ENCODE measurements around the gene NOVA2. TPM values are rescaled to one million over a fixed set of nuclear protein-coding genes. Genes with fewer than 3 reads are reported as not detected.
A peak's percentile ranks its signal among the peaks of the same experiment; 100 is the strongest.

NOVA2 gene
- polyA plus RNA-seq, 3 donors, result not detected

- Histone ChIP-seq H3K4me1 (ENCODE audit: control insufficient read depth in 1 of 2, insufficient read depth in 2 of 2, low read length in 2 of 2) (peaks cover 18 to 20% of the 10 kb centered on the region in 2 donors), H3K36me3 (replicated peaks in 1 of 2; ENCODE audit: control insufficient read depth in 1 of 2, insufficient read depth in 2 of 2, low read length in 2 of 2) (peaks cover 29 to 54% of the 10 kb centered on the region in 2 donors), H3K9me3 (replicated peaks in 1 of 2; ENCODE audit: control insufficient read depth in 1 of 2, insufficient read depth in 1 of 2, low read length in 2 of 2) (no peaks in the 10 kb centered on the region), H3K4me3 (replicated peaks in 1 of 3; ENCODE audit: low read depth in 2 of 3, low read length in 3 of 3) (no peak overlapping the region), H2AFZ (ENCODE audit: insufficient read depth, low read depth, low read length, poor library complexity, severe bottlenecking) (no peak overlapping the region), H3K9ac (ENCODE audit: insufficient read depth, low read length, poor library complexity, severe bottlenecking) (no peak overlapping the region), H4K20me1 (ENCODE audit: insufficient read depth, low read length) (peaks cover 14% of the 10 kb centered on the region), H3K79me2 (ENCODE audit: insufficient read depth, low read length) (no peaks in the 10 kb centered on the region), H3K27me3 (ENCODE audit: control insufficient read depth in 2 of 2, insufficient read depth in 2 of 2, low read length in 2 of 2) (no peaks in the 10 kb centered on the region), H3K4me2 (replicated peaks; ENCODE audit: extremely low read depth, low read length, poor library complexity, severe bottlenecking) (no peak overlapping the region), H3K27ac (ENCODE audit: low read depth in 1 of 2, low read length in 2 of 2) (no peak overlapping the region)
- no peak for DNase-seq
- WGBS (ENCODE audit: insufficient coverage), result 98% methylated on average over 8 of the region's 9 CpGs
- H3K4me1 Mint-ChIP-seq, result peaks cover 23% of the 10 kb centered on the region
- intact Hi-C loops (cut with micrococcal nuclease), result no loop called here
- TF ChIP-seq CTCF (IDR thresholded peaks at IDR 0.05), result no peak
- no peaks in the 10 kb centered on the region for H3K9me3 Mint-ChIP-seq
- H3K36me3 Mint-ChIP-seq, result peaks cover 34 to 67% of the 10 kb centered on the region in 2 donors
- H3K27ac Mint-ChIP-seq, result peak overlapping the region in 1 of 7 donors; percentile 44
- peaks cover 0 to 2% (median 0%) of the 10 kb centered on the region in 3 donors for H3K27me3 Mint-ChIP-seq (ENCODE audit: low read depth in 3 of 3)
- H3K4me3 Mint-ChIP-seq, result no peak overlapping the region
Observed at GRCh38 chr19:45895519-45895972, 78.1 kb downstream of the NOVA2 start.

- Histone ChIP-seq H2AFZ (ENCODE audit: insufficient read depth, low read depth, low read length, poor library complexity, severe bottlenecking) (no peak overlapping the region), H3K4me1 (ENCODE audit: control insufficient read depth in 1 of 2, insufficient read depth in 2 of 2, low read length in 2 of 2) (peaks cover 19% of the 10 kb centered on the region in 2 donors), H3K36me3 (replicated peaks in 1 of 2; ENCODE audit: control insufficient read depth in 1 of 2, insufficient read depth in 2 of 2, low read length in 2 of 2) (peaks cover 15 to 17% of the 10 kb centered on the region in 2 donors), H3K9me3 (replicated peaks in 1 of 2; ENCODE audit: control insufficient read depth in 1 of 2, insufficient read depth in 1 of 2, low read length in 2 of 2) (no peaks in the 10 kb centered on the region), H4K20me1 (ENCODE audit: insufficient read depth, low read length) (peaks cover 4% of the 10 kb centered on the region), H3K27me3 (ENCODE audit: control insufficient read depth in 2 of 2, insufficient read depth in 2 of 2, low read length in 2 of 2) (no peaks in the 10 kb centered on the region), H3K4me3 (replicated peaks in 1 of 3; ENCODE audit: low read depth in 2 of 3, low read length in 3 of 3) (no peak overlapping the region), H3K9ac (ENCODE audit: insufficient read depth, low read length, poor library complexity, severe bottlenecking) (no peak overlapping the region), H3K79me2 (ENCODE audit: insufficient read depth, low read length) (no peaks in the 10 kb centered on the region), H3K27ac (ENCODE audit: low read depth in 1 of 2, low read length in 2 of 2) (no peak overlapping the region), H3K4me2 (replicated peaks; ENCODE audit: extremely low read depth, low read length, poor library complexity, severe bottlenecking) (no peak overlapping the region)
- no peak for DNase-seq
- intact Hi-C loops (cut with micrococcal nuclease), result no loop called here
- Mint-ChIP-seq H3K36me3 (peaks cover 20 to 41% of the 10 kb centered on the region in 2 donors), H3K4me3 (no peak overlapping the region), H3K4me1 (peaks cover 16% of the 10 kb centered on the region), H3K9me3 (no peaks in the 10 kb centered on the region), H3K27me3 (ENCODE audit: low read depth in 3 of 3) (no peaks in the 10 kb centered on the region), H3K27ac (no peak overlapping the region)
- TF ChIP-seq CTCF (IDR thresholded peaks at IDR 0.05), result no peak
- 89% methylated on average over 9 of the region's 17 CpGs for WGBS (ENCODE audit: insufficient coverage)
Observed at GRCh38 chr19:45890877-45891276, 82.8 kb downstream of the NOVA2 start.

Measured in CD14-positive monocyte (primary cell).